SK-N-SH (cell line): ENCODE results near the gene IFNLR1.

Experiments
- CHD2 ChIP-seq: fragments of 150-350 bp; IDR thresholded peaks from 2 replicates; pipeline ENCODE4 v1.6.1; 2018; ENCODE audit warnings: low read length; ENCODE audit not compliant: partially characterized antibody
- POLR2AphosphoS5 ChIP-seq: IDR thresholded peaks from 2 replicates; pipeline ENCODE4 v1.6.1; 2012; ENCODE audit warnings: low read depth, low read length
- TF ChIP-seq, protein P1 (sequence below): IDR thresholded peaks from 2 replicates; pipeline ENCODE4 v1.6.1; 2012; ENCODE audit warnings: mild to moderate bottlenecking, low read depth, low read length, moderate library complexity

DNA sequence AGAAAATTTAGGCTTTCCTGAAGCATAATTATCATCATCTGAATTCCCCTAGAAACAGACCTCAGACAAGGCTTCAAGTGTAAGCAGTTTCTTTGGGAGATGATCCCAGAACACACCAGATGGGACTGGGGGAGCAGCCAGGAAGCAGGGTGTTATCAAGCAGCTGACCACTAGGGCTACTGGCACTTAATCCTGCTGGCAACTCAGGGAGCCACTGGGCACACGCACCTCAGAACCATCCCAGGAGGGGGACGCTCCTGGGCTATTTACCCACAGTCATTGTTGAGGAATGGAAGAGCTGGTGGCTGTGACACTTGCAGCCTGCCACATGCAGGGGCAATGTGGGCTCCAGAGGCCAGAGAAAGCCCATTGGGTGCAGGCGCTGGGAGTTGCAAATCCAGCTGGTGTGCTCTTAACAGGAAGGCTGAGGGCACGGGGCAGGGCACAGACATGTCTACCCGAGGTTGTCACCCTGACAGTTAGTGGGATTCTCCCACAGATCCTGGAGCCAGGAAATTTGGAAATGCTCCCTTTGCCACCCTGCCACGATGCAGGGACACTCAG lies 29.1 kb downstream of the IFNLR1 start:
- no peak for TF ChIP-seq POLR2AphosphoS5
- no peak for TF ChIP-seq CHD2
- TF ChIP-seq, protein P1, sequence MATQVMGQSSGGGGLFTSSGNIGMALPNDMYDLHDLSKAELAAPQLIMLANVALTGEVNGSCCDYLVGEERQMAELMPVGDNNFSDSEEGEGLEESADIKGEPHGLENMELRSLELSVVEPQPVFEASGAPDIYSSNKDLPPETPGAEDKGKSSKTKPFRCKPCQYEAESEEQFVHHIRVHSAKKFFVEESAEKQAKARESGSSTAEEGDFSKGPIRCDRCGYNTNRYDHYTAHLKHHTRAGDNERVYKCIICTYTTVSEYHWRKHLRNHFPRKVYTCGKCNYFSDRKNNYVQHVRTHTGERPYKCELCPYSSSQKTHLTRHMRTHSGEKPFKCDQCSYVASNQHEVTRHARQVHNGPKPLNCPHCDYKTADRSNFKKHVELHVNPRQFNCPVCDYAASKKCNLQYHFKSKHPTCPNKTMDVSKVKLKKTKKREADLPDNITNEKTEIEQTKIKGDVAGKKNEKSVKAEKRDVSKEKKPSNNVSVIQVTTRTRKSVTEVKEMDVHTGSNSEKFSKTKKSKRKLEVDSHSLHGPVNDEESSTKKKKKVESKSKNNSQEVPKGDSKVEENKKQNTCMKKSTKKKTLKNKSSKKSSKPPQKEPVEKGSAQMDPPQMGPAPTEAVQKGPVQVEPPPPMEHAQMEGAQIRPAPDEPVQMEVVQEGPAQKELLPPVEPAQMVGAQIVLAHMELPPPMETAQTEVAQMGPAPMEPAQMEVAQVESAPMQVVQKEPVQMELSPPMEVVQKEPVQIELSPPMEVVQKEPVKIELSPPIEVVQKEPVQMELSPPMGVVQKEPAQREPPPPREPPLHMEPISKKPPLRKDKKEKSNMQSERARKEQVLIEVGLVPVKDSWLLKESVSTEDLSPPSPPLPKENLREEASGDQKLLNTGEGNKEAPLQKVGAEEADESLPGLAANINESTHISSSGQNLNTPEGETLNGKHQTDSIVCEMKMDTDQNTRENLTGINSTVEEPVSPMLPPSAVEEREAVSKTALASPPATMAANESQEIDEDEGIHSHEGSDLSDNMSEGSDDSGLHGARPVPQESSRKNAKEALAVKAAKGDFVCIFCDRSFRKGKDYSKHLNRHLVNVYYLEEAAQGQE = no peak
